Cardiac fibroblast (primary cell): ENCODE results near the gene DFFB.

Experiments used
- DNase-seq, 2 donors: peaks; one replicate each; pipeline versions ENCODE4 v3.0.0 to v3.0.0-alpha.2; 2010; ENCODE audit warnings: low read depth in 2 of 2
- H3K4me3 ChIP-seq, 2 donors: replicated peaks in 1 of 2; 1 replicate in 1 of 2; 2 replicates in 1 of 2; pipeline ENCODE4 v1.5.1; 2011; ENCODE audit warnings: low read depth in 2 of 2, low read length in 2 of 2, mild to moderate bottlenecking in 2 of 2, moderate library complexity in 1 of 2
- CTCF ChIP-seq: IDR thresholded peaks from one replicate; pipeline ENCODE4 v1.5.1; 2011; ENCODE audit warnings: low read depth, mild to moderate bottlenecking, low read length, inconsistent platforms

Gene DFFB

GRCh38 chr1:3928586-3928985 is 71.3 kb downstream of the DFFB start:
- DNase-seq: no peak
- no peak overlapping the region for H3K4me3 ChIP-seq
- no peak for TF ChIP-seq CTCF

GRCh38 chr1:3929126-3929525 is 71.8 kb downstream of the DFFB start:
- TF ChIP-seq CTCF: no peak

GRCh38 chr1:3930301-3931006 is 73.2 kb downstream of the DFFB start:
- DNase-seq: no peak
- TF ChIP-seq CTCF: no peak
- H3K4me3 ChIP-seq: no peak overlapping the region

More at GRCh38 chr1:3929126-3929525, 71.8 kb downstream of the DFFB start:
- no peak overlapping the region for H3K4me3 ChIP-seq
- DNase-seq: no peak

GRCh38 chr1:3931007-3931912 is 74.0 kb downstream of the DFFB start:
- no peak for DNase-seq
- H3K4me3 ChIP-seq: no peak overlapping the region
- TF ChIP-seq CTCF: no peak

- TF ChIP-seq CTCF: no peak
- H3K4me3 ChIP-seq: no peak overlapping the region
- DNase-seq: no peak
Measured at GRCh38 chr1:3932156-3932919, 75.1 kb downstream of the DFFB start.
